CD1c-positive myeloid dendritic cell (primary cell): ENCODE data around the gene WFDC5.
"Not testable (repeated sequence)": the region's sequence is repeated elsewhere in the genome, so short reads cannot be mapped to it uniquely, and the experiment has no call there.

Source experiments
- DNase-seq: peaks from one replicate; pipeline ENCODE4 v3.0.0-alpha.2; 2016; ENCODE audit errors: extremely low spot score

WFDC5 gene

GRCh38 chr20:45087814-45088213, 27.2 kb downstream of the WFDC5 start:
- DNase-seq: no peak

- peak; percentile 38 for DNase-seq
These were observed 27.7 kb downstream of the WFDC5 start for GRCh38 chr20:45087097-45087790.

- DNase-seq: no peak
These were observed 29.1 kb downstream of the WFDC5 start for GRCh38 chr20:45085867-45086266.

- DNase-seq: no peak
These were observed 29.7 kb downstream of the WFDC5 start for GRCh38 chr20:45085289-45085688.

DNA sequence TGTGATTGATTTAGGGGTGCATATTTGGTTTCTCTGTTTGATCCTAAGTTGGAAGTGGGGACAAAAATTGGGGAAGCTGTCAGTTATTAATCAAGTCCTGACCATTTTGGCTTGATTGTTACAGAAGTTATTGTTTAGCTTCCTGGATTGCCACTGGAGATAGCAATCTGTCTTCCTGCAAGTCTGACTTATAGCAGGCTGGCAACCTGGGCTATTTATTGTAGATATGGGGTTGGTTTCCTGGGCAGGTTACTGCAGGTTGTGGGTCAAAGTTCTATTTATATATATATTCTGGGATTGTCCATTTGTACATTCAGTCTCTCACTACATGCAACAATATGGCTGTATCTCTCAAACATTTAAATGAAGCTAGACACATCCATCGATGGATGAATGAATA, 31.8 kb downstream of the WFDC5 start:
- no peak for DNase-seq

DNA sequence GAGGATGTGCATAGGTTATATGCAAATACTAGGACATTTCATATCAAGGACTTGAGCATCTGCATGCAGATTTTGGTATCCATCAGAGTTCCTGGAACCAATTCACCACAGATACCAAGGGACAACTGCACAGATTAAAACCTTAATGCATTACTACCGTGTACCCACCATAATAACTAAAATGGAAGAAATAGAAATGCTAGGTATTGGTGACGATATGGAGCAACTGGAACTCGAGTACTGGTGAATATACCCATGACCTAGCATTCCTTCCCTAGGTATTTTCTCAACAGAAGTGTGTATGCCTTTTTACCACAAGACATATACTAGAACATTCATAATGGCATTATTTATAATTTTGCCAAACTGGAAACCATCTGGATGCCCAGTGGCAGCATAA, 32.5 kb downstream of the WFDC5 start:
- DNase-seq: no peak

DNA sequence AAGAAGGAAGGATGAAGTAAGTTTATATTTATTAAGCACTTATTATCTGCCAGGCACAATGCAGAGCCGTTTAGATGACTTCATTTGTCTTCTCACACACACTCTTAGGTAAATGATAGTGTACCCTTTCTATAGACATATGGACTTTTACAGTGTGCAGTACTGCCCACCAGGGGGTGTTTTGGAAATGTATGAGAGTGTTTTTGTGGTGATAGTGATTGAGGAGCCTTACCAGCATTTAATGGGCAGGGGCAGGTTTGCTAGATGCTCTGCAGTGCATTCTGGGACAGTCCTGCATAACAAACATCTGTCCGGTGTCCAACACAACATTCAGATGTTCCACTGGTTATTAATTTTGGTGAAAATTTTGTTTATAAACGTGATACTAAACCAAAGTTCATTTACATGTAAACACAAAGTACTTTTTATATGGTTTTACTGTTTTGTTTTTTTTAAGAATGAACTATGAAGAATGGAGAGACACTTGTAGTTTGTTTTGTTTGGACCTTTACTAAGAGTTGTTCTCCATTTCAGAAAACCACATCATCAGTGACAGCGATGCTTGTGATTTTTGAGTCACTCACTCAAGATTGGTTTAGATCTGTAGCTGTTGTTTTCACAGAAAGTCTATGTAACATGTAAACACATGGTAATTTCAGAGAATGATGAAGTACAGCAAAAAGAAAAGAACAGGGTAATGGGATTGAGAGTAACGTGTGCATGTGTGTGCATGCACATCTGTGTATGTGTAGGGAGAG, 33.9 kb downstream of the WFDC5 start:
- DNase-seq: no peak

GRCh38 chr20:45077559-45077958, 37.4 kb downstream of the WFDC5 start:
- DNase-seq: no peak

DNA sequence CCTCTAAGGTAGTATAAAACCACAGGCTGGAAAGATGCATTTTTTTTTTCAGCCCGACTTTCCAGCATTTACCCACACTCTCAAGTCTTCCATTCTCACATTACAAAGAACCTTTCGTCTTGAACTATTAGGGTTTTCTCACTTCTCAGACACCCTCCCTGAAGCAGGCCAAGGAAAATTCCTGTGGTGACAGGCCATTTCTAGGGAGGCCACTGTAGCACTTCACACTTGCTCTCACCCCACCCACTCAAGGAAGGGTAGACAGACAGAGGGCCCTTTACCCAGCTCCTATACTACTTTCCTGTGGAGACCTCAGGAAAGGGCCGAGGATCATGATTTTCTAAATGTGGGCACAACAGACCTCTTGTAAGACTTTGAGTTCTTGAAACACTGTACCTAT, 41.8 kb downstream of the WFDC5 start:
- DNase-seq: no peak

GRCh38 chr20:45072066-45072465, 42.9 kb downstream of the WFDC5 start:
- no peak for DNase-seq

DNA sequence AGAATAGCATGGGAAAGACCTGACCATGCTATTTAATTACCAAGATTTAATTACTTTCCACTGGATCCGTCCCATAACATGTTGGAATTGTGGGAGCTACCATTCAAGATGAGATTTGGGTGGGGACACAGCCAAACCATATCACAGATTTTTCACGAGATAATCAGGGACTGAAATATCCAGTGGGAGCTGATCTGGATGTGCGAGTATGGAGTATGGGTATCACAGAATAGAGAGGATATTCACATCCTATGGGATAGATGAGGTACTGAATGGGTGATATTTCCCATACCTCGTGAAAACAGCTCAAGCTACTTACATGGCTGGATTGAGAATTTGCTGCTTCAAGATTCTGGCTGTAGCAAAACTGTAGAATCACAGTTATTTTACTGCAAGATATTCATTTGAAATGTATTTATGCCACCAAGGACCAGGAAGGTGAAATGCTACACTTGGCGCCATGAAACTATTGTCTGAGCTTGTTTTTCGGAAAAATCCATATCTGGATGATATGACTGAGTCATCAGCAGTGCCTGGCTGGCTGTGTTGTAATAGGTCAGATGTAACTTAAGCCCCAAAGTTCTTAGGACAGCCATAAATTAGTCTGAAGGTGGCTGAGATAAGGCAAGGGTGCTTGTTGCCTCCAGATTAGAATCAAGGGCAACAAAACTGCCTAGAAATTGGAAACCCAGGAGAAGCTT, 43.9 kb downstream of the WFDC5 start:
- no peak for DNase-seq

GRCh38 chr20:45069261-45069660, 45.7 kb downstream of the WFDC5 start:
- DNase-seq: no peak

DNA sequence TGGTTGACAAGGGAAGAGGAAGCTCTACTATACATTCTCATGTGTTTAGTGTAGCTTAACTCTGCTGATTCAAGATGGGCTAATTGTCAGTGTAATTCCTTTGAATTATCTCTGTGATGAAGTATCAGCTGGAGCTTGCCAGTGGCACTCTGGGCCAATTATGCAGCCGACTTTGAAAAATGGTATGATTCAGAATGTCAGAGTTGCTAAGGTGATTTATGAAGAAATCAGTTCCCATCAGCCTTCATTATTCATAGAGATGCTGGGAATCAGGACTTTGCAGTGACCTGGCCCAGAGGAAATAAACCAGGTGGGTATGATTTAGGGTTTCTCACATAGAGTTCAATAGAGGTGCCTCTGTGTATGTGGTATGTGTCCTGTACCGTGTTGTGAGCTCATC, 47.4 kb downstream of the WFDC5 start:
- no peak for DNase-seq

DNA sequence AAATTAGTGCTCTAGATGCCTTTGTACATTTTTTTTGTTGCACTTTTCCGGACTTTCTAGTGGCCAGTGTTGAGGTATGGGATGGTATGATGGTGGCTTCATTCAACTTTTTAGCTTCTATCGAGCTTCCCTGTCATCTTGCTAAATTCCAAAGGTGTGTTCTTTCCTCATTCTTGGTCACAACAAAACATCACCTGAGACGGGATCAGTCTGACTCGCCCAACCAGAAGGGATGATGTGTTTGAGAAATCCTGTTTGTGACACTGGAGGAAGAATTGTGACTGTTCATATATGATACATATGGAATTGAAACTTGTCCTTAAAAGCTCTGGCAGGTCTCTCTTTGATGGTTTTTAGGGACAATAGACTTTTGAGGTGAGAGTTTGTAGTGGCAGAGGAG, 47.9 kb downstream of the WFDC5 start:
- no peak for DNase-seq

DNA sequence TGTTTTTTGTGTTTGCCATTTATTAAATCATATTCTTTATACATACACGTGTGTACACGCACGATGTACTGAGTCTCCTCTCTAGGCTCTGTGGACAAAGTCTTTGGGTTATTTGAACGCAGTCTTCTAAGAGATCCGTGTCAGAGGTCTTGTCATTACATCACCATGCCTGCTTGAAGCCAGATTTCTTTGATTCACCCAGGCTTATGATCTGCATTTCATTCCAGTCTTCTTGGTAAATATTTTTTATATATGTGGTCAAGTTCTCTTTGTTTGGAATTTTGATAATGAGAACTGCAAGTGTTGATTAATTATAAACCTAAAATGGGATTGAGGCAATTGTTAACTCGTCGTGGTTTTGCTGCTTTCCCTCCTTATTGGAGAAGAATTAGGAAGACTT, 48.6 kb downstream of the WFDC5 start:
- no peak for DNase-seq

DNA sequence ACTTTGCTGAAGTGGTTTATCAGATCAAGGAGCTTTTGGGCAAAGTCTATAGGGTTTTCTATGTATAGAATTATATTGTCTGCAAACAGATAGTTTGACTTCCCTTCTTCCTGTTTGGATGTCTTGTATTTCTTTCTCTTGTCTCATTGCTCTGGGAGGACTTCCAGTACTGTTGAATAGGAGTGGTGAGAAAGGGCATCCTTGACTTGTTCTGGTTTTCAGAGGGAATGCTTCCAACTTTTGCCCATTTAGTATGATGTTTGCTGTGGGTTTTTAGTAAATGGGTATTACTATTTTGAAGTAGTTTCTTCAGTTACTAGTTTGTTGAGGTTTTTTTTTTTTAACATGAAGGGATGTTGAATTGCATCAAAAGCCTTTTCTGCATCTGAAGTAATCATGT, 50.2 kb downstream of the WFDC5 start:
- DNase-seq: no peak

DNA sequence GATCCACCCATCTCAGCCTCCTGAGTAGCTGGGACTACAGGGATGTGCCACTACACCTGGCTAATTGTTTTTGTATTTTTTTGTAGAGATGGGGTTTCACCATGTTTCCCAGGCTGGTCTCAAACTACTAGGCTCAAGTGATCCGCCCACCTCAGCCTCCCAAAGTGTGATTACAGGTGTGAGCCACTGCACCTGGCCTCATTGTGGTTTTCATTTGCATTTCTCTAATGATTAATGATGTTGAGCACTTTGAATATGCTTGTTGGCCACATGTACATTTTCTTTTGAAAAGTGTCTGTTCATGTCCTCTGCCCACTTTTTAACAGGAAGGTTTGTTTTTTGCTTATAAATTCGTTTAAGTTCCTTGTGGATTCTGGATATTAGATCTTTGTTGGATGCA, 51.9 kb downstream of the WFDC5 start:
- DNase-seq: not testable (repeated sequence)

GRCh38 chr20:45061244-45061643, 53.7 kb downstream of the WFDC5 start:
- no peak for DNase-seq

- DNase-seq: no peak
These were observed 54.7 kb downstream of the WFDC5 start for GRCh38 chr20:45060294-45060693.
